AG09319 (cell line): Measurements from ENCODE around the gene TSPEAR.
"Not testable (repeated sequence)": the region's sequence is repeated elsewhere in the genome, so short reads cannot be mapped to it uniquely, and the experiment has no call there.

ENCODE experiments used
- DNase-seq: peaks from one replicate; pipeline ENCODE4 v3.0.0-alpha.2; 2010; ENCODE audit warnings: low read depth; ENCODE audit errors: extremely low read depth
- CTCF ChIP-seq: IDR thresholded peaks from 2 replicates; pipeline ENCODE4 v1.5.1; 2011; ENCODE audit warnings: low read depth, mild to moderate bottlenecking, inconsistent platforms, low read length, moderate library complexity

The TSPEAR gene

GRCh38 chr21:44628707-44629391, 82.5 kb downstream of the TSPEAR start:
- no peak for DNase-seq
- TF ChIP-seq CTCF = no peak

DNA sequence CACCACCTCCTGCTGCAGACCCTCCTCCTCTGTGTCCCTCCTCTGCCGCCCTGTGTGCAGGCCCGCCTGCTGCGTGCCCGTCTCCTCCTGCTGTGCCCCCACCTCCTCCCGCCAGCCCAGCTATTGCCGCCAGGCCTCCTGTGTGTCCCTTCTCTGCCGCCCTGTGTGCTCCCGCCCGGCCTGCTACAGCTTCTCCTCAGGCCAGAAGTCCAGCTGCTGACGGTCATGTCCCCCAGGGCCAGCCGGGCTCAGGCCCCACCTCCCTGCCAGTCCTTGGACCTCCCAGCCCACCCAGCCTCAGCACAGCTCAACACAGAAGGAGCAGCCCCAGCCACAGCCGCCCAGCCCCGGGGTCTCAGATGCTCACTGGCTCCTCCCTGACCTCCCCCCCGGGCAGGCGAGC, 83.5 kb downstream of the TSPEAR start:
- DNase-seq = not testable (repeated sequence)

- not testable (repeated sequence) for DNase-seq
These were observed 84.1 kb downstream of the TSPEAR start for GRCh38 chr21:44627181-44627822.

DNA sequence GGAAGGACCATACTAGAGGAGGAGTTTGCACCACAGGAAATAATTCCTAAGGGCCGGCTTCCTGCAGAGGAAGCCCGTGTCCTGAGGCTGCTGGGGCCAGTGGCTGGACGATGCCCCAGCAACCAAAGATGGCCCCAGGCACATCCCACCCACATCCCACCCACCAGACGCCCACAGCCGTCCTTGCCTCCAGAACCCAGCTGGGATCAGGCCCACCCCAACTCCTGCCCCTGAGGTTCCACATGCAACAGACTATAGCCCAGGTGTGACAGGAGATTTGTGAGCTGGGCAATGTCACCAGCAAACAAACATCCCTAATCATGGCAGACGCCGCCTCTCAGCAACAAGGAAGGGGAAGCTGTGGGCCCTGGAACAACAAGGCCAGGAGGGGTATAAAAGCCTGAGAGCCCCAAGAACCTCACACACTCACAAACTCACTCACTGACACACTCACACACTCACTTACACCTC, 84.7 kb downstream of the TSPEAR start, which contains the start of gene KRTAP10-9:
KRTAP10-9 (plus strand) TSS at position 421 of the 471 bp plus-strand sequence. CDS start 79 bp downstream, outside the sequence.
- no peak for DNase-seq
- TF ChIP-seq CTCF = no peak

- no peak for TF ChIP-seq CTCF
- no peak for DNase-seq
These were observed 85.1 kb downstream of the TSPEAR start for GRCh38 chr21:44626262-44626661.

- no peak for TF ChIP-seq CTCF
These were observed 85.6 kb downstream of the TSPEAR start for GRCh38 chr21:44625756-44626155.

GRCh38 chr21:44623575-44623974, 87.8 kb downstream of the TSPEAR start:
- DNase-seq = no peak
- no peak for TF ChIP-seq CTCF

More at GRCh38 chr21:44625756-44626155, 85.6 kb downstream of the TSPEAR start:
- DNase-seq = no peak

DNA sequence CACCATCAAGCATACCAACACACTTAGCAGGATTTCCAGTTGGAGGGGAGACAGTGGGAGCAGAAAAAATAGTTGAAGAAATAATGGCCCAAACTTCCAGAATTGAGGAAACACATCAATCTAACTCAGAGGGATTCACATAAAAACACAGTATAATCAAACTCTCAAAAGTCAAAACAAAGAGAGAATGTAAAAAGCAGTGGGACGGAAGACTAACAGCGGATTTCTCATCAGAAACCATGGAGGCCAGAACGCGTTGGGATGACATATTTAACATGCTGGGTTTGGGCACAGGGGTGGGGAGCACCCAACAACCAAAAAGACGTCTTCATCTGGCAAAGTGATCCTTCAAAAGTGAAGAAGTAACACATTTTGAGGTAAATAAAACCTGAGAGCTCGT, 91.5 kb downstream of the TSPEAR start:
- DNase-seq = no peak
- no peak for TF ChIP-seq CTCF
